GM12892 (cell line): ENCODE results near the gene PI4K2B.

Experiments used
- POLR2A ChIP-seq: IDR thresholded peaks from 2 replicates; pipeline ENCODE4 v1.6.1; 2011; ENCODE audit warnings: low read depth, low read length, control low read depth
- POLR2AphosphoS5 ChIP-seq: IDR thresholded peaks from 2 replicates; pipeline ENCODE4 v1.6.1; 2011; ENCODE audit warnings: low read depth, low read length, control low read depth
- TAF1 ChIP-seq: IDR thresholded peaks from 2 replicates; pipeline ENCODE4 v1.6.1; 2011; ENCODE audit warnings: low read depth, mild to moderate bottlenecking, control low read depth, low read length, borderline replicate concordance

GRCh38 chr4:25291158-25291733, 57.4 kb downstream of the PI4K2B start:
- no peak for TF ChIP-seq POLR2AphosphoS5
- no peak for TF ChIP-seq TAF1
- TF ChIP-seq POLR2A = no peak
